ENCODE measurements around the gene DNAJC12. TPM values are rescaled to one million over a fixed set of nuclear protein-coding genes. Genes with fewer than 3 reads are reported as not detected.

The DNAJC12 gene
- total RNA-seq, 3 donors from 2014 or later (not counting 1 experiment from before 2014, with no cell fraction given), result not detected

GRCh38 chr10:67851186-67851585 is 13.2 kb upstream of the DNAJC12 start:
- H3K9me3 ChIP-seq (ENCODE audit: control insufficient read depth, insufficient read depth, low read length), result no peaks in the 10 kb centered on the region
- Mint-ChIP-seq H3K36me3 (no peaks in the 10 kb centered on the region), H3K27ac (peak overlapping the region in 1 of 2 donors; percentile 8), H3K4me3 (peak overlapping the region; percentile 56), H3K27me3 (ENCODE audit: low read depth in 2 of 2) (no peaks in the 10 kb centered on the region), H3K9me3 (no peaks in the 10 kb centered on the region), H3K4me1 (peaks cover 12 to 15% of the 10 kb centered on the region in 2 donors)
- 94% methylated on average over 2 of the region's 2 CpGs for WGBS (ENCODE audit: insufficient coverage)
- H3K36me3 ChIP-seq (ENCODE audit: control insufficient read depth, insufficient read depth, low read length), result no peaks in the 10 kb centered on the region
- intact Hi-C loops (cut with micrococcal nuclease), result no loop called here
- H3K4me1 ChIP-seq (ENCODE audit: control insufficient read depth, insufficient read depth, low read length), result peaks cover 11% of the 10 kb centered on the region
- no peak for TF ChIP-seq CTCF (IDR thresholded peaks at IDR 0.05)
- DNase-seq, result no peak
- H3K27me3 ChIP-seq (ENCODE audit: control insufficient read depth, insufficient read depth, low read length), result no peaks in the 10 kb centered on the region
- ATAC-seq, result no peak
- no peak overlapping the region for H3K27ac ChIP-seq (ENCODE audit: low read length)
- H3K4me3 ChIP-seq (ENCODE audit: low read length), result no peak overlapping the region

GRCh38 chr10:67849331-67850011 is 11.5 kb upstream of the DNAJC12 start:
- no peaks in the 10 kb centered on the region for H3K27me3 ChIP-seq (ENCODE audit: control insufficient read depth, insufficient read depth, low read length)
- H3K36me3 Mint-ChIP-seq, result no peaks in the 10 kb centered on the region
- under 1% methylated on average over 35 of the region's 36 CpGs for WGBS (ENCODE audit: insufficient coverage)

GRCh38 chr10:67843284-67843683 is 5.3 kb upstream of the DNAJC12 start:
- ATAC-seq, result no peak
- 89% methylated on average over 2 of the region's 2 CpGs for WGBS (ENCODE audit: insufficient coverage)
- H3K27me3 Mint-ChIP-seq (ENCODE audit: low read depth in 2 of 2), result no peaks in the 10 kb centered on the region
- H3K4me1 Mint-ChIP-seq, result no peaks in the 10 kb centered on the region
- intact Hi-C loops (cut with micrococcal nuclease), result no loop called here
- Histone ChIP-seq H3K36me3 (ENCODE audit: control insufficient read depth, insufficient read depth, low read length) (no peaks in the 10 kb centered on the region), H3K27ac (ENCODE audit: low read length) (no peak overlapping the region), H3K4me3 (ENCODE audit: low read length) (no peak overlapping the region), H3K9me3 (ENCODE audit: control insufficient read depth, insufficient read depth, low read length) (no peaks in the 10 kb centered on the region), H3K27me3 (ENCODE audit: control insufficient read depth, insufficient read depth, low read length) (no peaks in the 10 kb centered on the region), H3K4me1 (ENCODE audit: control insufficient read depth, insufficient read depth, low read length) (no peaks in the 10 kb centered on the region)
- H3K36me3 Mint-ChIP-seq, result no peaks in the 10 kb centered on the region
- H3K27ac Mint-ChIP-seq, result no peak overlapping the region
- no peak for DNase-seq
- no peaks in the 10 kb centered on the region for H3K9me3 Mint-ChIP-seq
- no peak for TF ChIP-seq CTCF (IDR thresholded peaks at IDR 0.05)
- H3K4me3 Mint-ChIP-seq, result no peak overlapping the region

More at GRCh38 chr10:67849331-67850011, 11.5 kb upstream of the DNAJC12 start:
- no peak for TF ChIP-seq CTCF (IDR thresholded peaks at IDR 0.05)
- H3K9me3 ChIP-seq (ENCODE audit: control insufficient read depth, insufficient read depth, low read length), result no peaks in the 10 kb centered on the region
- peak; percentile 98 to 100 (median 99) for ATAC-seq
- Mint-ChIP-seq H3K27me3 (ENCODE audit: low read depth in 2 of 2) (no peaks in the 10 kb centered on the region), H3K4me3 (peak overlapping the region; percentile 94), H3K4me1 (peaks cover 10 to 12% of the 10 kb centered on the region in 2 donors), H3K9me3 (no peaks in the 10 kb centered on the region), H3K27ac (peak overlapping the region; percentile 89 to 91)
- no peaks in the 10 kb centered on the region for H3K36me3 ChIP-seq (ENCODE audit: control insufficient read depth, insufficient read depth, low read length)
- peak overlapping the region; percentile 85 for H3K4me3 ChIP-seq (ENCODE audit: low read length)
- intact Hi-C loops (cut with micrococcal nuclease), result loop anchor here (2.0 kb wide), 1 partner anchor 483 kb away; the partner anchor contains the start of genes HNRNPH3 and PBLD
- peak overlapping the region; percentile 91 for H3K27ac ChIP-seq (ENCODE audit: low read length)
- DNase-seq, result peak; percentile 87 to 95
- H3K4me1 ChIP-seq (ENCODE audit: control insufficient read depth, insufficient read depth, low read length), result peaks cover 9% of the 10 kb centered on the region

- Mint-ChIP-seq H3K4me3 (no peak overlapping the region), H3K4me1 (no peaks in the 10 kb centered on the region), H3K27me3 (ENCODE audit: low read depth in 2 of 2) (no peaks in the 10 kb centered on the region), H3K9me3 (no peaks in the 10 kb centered on the region), H3K27ac (no peak overlapping the region), H3K36me3 (no peaks in the 10 kb centered on the region)
- Histone ChIP-seq H3K27me3 (ENCODE audit: control insufficient read depth, insufficient read depth, low read length) (no peaks in the 10 kb centered on the region), H3K4me3 (ENCODE audit: low read length) (no peak overlapping the region), H3K27ac (ENCODE audit: low read length) (no peak overlapping the region), H3K36me3 (ENCODE audit: control insufficient read depth, insufficient read depth, low read length) (no peaks in the 10 kb centered on the region), H3K9me3 (ENCODE audit: control insufficient read depth, insufficient read depth, low read length) (no peaks in the 10 kb centered on the region), H3K4me1 (ENCODE audit: control insufficient read depth, insufficient read depth, low read length) (no peaks in the 10 kb centered on the region)
- ATAC-seq (no peak), DNase-seq (no peak)
- intact Hi-C loops (cut with micrococcal nuclease), result no loop called here
- TF ChIP-seq CTCF (IDR thresholded peaks at IDR 0.05), result no peak
Observed at GRCh38 chr10:67841737-67842136, 3.7 kb upstream of the DNAJC12 start.

All from natural killer cell (primary cell).